Measurements from ENCODE around the gene CHRD. TPM values are rescaled to one million over a fixed set of nuclear protein-coding genes. Genes with fewer than 3 reads are reported as not detected.

Gene CHRD
- total and polyA plus RNA-seq, 9 of the 15 experiments (the other 6 are each of a cell fraction or from before 2014, with no cell fraction given) = 0.11 to 1.3 (median 0.59) TPM; not detected in 3

GRCh38 chr3:184389384-184389783, 9.5 kb downstream of the CHRD start:
- POLR2A ChIA-PET = no interaction called here
- Histone ChIP-seq H3K79me2 (ENCODE audit: control insufficient read depth, insufficient read depth, low read length) (no peaks in the 10 kb centered on the region), H3K4me1 (replicated peaks in 1 of 2; ENCODE audit: control insufficient read depth in 2 of 2, insufficient read depth in 2 of 2, low read length in 2 of 2) (peaks cover 0 to 11% of the 10 kb centered on the region in 2 experiments; a peak in 1 of 5 replicates), H3K9me3 (replicated peaks; ENCODE audit: control insufficient read depth, insufficient read depth, low read depth, low read length) (no peaks in the 10 kb centered on the region), H3K9me1 (ENCODE audit: control insufficient read depth, insufficient read depth, low read length) (no peaks in the 10 kb centered on the region), H3K9ac (ENCODE audit: insufficient read depth in 1 of 2, low read depth in 2 of 2, low read length in 2 of 2) (peak overlapping the region in 1 of 2 experiments; percentile 47; a peak in 1 of 4 replicates), H3K27ac (ENCODE audit: extremely low read depth, low read depth, low read length) (no peak overlapping the region), H3K27me3 (ENCODE audit: control insufficient read depth in 2 of 2, insufficient read depth in 2 of 2, low read length in 2 of 2) (peaks cover 24 to 80% of the 10 kb centered on the region in 2 experiments), H3K4me2 (ENCODE audit: insufficient read depth, low read length) (no peak overlapping the region), H3K4me3 (no peak overlapping the region), H4K20me1 (replicated peaks; ENCODE audit: control insufficient read depth, insufficient read depth, low read length) (peaks cover 5% of the 10 kb centered on the region), H2AFZ (ENCODE audit: low read depth, low read length) (no peak overlapping the region), H3K36me3 (ENCODE audit: control insufficient read depth, insufficient read depth, low read length) (no peaks in the 10 kb centered on the region)
- CTCF ChIA-PET (ENCODE audit: low intra/inter-chr PET ratio) = no interaction called here
- no TSS peak for BruUV-seq (replicated peaks)
- 4% methylated on average over 5 of the region's 5 CpGs for WGBS (ENCODE audit: insufficient coverage, low coverage, missing lambda C conversion rate)
- DNase-seq (ENCODE audit: extremely low read depth in 1 of 4, low spot score in 3 of 4) = no peak
- intact Hi-C loops (cut with micrococcal nuclease) (loop anchor here (10.0 kb wide), 1 partner anchor 325 kb away; the partner anchor contains the start of gene MAGEF1), in situ Hi-C loops (cut with MboI) (no loop called here)
- peak; percentile 62 for ATAC-seq
- TF ChIP-seq BHLHE40 (IDR thresholded peaks at IDR 0.05; ENCODE audit: low read length) = no peak
- TF ChIP-seq SNIP1 (IDR thresholded peaks at IDR 0.05; ENCODE audit: low read depth) = no peak
- TF ChIP-seq CHCHD3 (CRISPR knock-in tag; IDR thresholded peaks at IDR 0.05) = no peak
- no peak for TF ChIP-seq ZNF212 (CRISPR knock-in tag; IDR thresholded peaks at IDR 0.05)
- TF ChIP-seq CBX2 (IDR thresholded peaks at IDR 0.05; ENCODE audit: insufficient read depth, low read length, poor library complexity, severe bottlenecking) = no peak
- no peak for TF ChIP-seq KLF10 (CRISPR knock-in tag; IDR thresholded peaks at IDR 0.05)
- no peak for TF ChIP-seq ZNF143 (CRISPR knock-in tag; IDR thresholded peaks at IDR 0.05)
- no peak for TF ChIP-seq RBFOX2 (IDR thresholded peaks at IDR 0.05; ENCODE audit: low read depth, low read length)
- no peak for TF ChIP-seq HDAC1 (IDR thresholded peaks at IDR 0.05)
- TF ChIP-seq RBM34 (IDR thresholded peaks at IDR 0.05; ENCODE audit: borderline replicate concordance, insufficient read depth, low read length) = no peak
- no peak for TF ChIP-seq EHMT2 (IDR thresholded peaks at IDR 0.05)
- no peak for TF ChIP-seq BMI1 (IDR thresholded peaks at IDR 0.05; ENCODE audit: low read length)
- TF ChIP-seq E2F8 (IDR thresholded peaks at IDR 0.05; ENCODE audit: low read depth, partially characterized antibody) = no peak
- no peak for TF ChIP-seq NR3C1 (CRISPR knock-in tag; IDR thresholded peaks at IDR 0.05)
- FAIRE-seq = no peak

All from K562 (cell line).